ENCODE data around the gene SLC2A9. TPM values are rescaled to one million over a fixed set of nuclear protein-coding genes. Genes with fewer than 3 reads are reported as not detected.

SLC2A9 gene
- total and polyA plus RNA-seq, 2 of the 13 experiments (the other 11 are each of a cell fraction or from before 2014, with no cell fraction given): 36.2 to 42.3 TPM

GRCh38 chr4:10063544-10064300 lies 42.4 kb upstream of the SLC2A9 start (continued):
- TF ChIP-seq, protein P1, sequence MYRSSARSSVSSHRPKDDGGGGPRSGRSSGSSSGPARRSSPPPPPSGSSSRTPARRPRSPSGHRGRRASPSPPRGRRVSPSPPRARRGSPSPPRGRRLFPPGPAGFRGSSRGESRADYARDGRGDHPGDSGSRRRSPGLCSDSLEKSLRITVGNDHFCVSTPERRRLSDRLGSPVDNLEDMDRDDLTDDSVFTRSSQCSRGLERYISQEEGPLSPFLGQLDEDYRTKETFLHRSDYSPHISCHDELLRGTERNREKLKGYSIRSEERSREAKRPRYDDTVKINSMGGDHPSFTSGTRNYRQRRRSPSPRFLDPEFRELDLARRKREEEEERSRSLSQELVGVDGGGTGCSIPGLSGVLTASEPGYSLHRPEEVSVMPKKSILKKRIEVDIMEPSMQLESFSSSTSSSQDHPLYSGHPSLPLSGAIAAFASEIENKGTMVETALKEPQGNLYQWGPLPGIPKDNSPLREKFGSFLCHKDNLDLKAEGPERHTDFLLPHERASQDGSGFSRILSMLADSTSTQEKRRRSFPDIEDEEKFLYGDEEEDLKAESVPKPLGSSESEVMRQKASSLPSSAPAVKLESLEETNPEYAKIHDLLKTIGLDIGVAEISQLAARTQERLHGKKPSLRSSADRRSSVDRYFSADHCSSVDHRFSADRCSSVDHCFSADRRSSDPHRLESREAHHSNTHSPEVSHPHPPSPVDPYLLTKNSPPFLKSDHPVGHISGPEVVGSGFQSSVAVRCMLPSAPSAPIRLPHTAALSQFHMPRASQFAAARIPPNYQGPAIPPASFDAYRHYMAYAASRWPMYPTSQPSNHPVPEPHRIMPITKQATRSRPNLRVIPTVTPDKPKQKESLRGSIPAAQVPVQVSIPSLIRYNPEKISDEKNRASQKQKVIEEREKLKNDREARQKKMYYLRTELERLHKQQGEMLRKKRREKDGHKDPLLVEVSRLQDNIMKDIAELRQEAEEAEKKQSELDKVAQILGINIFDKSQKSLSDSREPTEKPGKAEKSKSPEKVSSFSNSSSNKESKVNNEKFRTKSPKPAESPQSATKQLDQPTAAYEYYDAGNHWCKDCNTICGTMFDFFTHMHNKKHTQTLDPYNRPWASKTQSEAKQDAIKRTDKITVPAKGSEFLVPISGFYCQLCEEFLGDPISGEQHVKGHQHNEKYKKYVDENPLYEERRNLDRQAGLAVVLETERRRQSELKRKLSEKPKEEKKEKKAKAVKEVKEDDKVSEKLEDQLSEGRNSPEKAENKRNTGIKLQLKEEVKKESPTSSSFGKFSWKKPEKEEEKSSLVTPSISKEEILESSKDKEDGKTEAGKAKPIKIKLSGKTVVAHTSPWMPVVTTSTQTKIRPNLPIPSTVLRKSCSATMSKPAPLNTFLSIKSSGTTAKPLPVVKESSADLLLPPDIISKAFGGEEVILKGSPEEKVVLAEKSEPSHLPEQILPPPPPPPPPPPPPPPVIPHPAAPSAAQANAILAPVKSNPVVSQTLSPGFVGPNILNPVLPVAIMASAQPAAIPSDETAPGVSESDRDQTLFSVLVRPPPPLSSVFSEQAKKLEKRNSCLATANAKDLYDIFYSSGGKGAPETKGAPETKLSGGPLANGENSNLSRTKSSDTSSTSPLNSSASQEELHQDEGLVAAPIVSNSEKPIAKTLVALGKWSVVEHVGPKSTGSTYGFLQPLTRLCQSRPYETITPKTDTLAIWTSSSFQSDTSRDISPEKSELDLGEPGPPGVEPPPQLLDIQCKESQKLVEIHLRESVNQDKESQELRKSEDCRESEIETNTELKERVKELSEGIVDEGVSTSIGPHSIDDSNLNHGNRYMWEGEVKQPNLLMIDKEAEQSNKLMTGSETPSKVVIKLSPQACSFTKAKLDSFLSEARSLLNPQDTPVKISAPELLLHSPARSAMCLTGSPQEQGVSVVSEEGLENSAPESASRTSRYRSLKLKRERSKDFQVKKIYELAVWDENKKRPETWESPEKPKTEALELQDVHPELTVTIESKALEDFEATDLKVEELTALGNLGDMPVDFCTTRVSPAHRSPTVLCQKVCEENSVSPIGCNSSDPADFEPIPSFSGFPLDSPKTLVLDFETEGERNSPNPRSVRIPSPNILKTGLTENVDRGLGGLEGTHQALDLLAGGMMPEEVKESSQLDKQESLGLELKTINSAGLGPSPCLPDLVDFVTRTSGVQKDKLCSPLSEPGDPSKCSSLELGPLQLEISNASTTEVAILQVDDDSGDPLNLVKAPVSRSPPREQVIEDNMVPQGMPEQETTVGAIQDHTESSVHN (CRISPR knock-in tag; IDR thresholded peaks at IDR 0.05): no peak
- TF ChIP-seq ZFP36L1 (CRISPR knock-in tag; IDR thresholded peaks at IDR 0.05): no peak
- no peak for TF ChIP-seq KDM5A (IDR thresholded peaks at IDR 0.05; ENCODE audit: borderline replicate concordance, low read length)
- TF ChIP-seq, protein P2, sequence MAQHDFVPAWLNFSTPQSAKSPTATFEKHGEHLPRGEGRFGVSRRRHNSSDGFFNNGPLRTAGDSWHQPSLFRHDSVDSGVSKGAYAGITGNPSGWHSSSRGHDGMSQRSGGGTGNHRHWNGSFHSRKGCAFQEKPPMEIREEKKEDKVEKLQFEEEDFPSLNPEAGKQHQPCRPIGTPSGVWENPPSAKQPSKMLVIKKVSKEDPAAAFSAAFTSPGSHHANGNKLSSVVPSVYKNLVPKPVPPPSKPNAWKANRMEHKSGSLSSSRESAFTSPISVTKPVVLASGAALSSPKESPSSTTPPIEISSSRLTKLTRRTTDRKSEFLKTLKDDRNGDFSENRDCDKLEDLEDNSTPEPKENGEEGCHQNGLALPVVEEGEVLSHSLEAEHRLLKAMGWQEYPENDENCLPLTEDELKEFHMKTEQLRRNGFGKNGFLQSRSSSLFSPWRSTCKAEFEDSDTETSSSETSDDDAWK (CRISPR knock-in tag; IDR thresholded peaks at IDR 0.05): no peak
- no peak for TF ChIP-seq MEF2D (CRISPR knock-in tag; IDR thresholded peaks at IDR 0.05)
- TF ChIP-seq BCL3 (CRISPR knock-in tag; IDR thresholded peaks at IDR 0.05): no peak
- no peak for TF ChIP-seq ZNF883 (CRISPR knock-in tag; IDR thresholded peaks at IDR 0.05; ENCODE audit: not compliant biosample characterization)
- no peak for TF ChIP-seq CCDC6 (CRISPR knock-in tag; IDR thresholded peaks at IDR 0.05)
- TF ChIP-seq PRPF4 (IDR thresholded peaks at IDR 0.05; ENCODE audit: low read depth, low read length, poor library complexity, severe bottlenecking): no peak
- TF ChIP-seq REXO4 (CRISPR knock-in tag; IDR thresholded peaks at IDR 0.05; ENCODE audit: borderline replicate concordance): no peak
- no peak for TF ChIP-seq ZNF260 (CRISPR knock-in tag; IDR thresholded peaks at IDR 0.05; ENCODE audit: borderline replicate concordance, low read depth)
- TF ChIP-seq ZNF225 (CRISPR knock-in tag; IDR thresholded peaks at IDR 0.05): no peak
- no peak for TF ChIP-seq SALL2 (CRISPR knock-in tag; IDR thresholded peaks at IDR 0.05)
- no peak for TF ChIP-seq TFDP1 (CRISPR knock-in tag; IDR thresholded peaks at IDR 0.05; ENCODE audit: borderline replicate concordance)
- TF ChIP-seq ZNF570 (CRISPR knock-in tag; IDR thresholded peaks at IDR 0.05; ENCODE audit: borderline replicate concordance): no peak
- no peak for TF ChIP-seq SP4 (CRISPR knock-in tag; IDR thresholded peaks at IDR 0.05)
- TF ChIP-seq ZSCAN9 (CRISPR knock-in tag; IDR thresholded peaks at IDR 0.05; ENCODE audit: borderline replicate concordance): no peak

Measured in HepG2 (cell line).